HEK293 (cell line): ENCODE results near the gene NENF.

ENCODE experiments used
- CTCF ChIA-PET: fragments of 350-600 bp; formaldehyde crosslinking; extraction: SDS; loops from one replicate; lab custom pipeline; 2021; ENCODE audit warnings: antibody characterized with exemption; lab: Yijun Ruan, JAX
- POLR2A ChIA-PET: fragments of 300-600 bp; formaldehyde crosslinking; extraction: SDS; loops from one replicate; lab custom pipeline; 2020; ENCODE audit warnings: antibody characterized with exemption, inconsistent platforms; lab: Yijun Ruan, JAX
- H3K27ac ChIP-seq: fragments of 200-500 bp; sonication (Bioruptor generic); 2 replicates; pipeline ENCODE4 v1.5.1; 2014; ENCODE audit warnings: low read depth, low read length, control low read depth, inconsistent platforms; ENCODE audit errors: extremely low read depth
- H3K36me3 ChIP-seq, 2 experiments: fragments of 200-500 bp in 1 of 2; sonication (Bioruptor generic) in 1 of 2; 1 replicate in 1 of 2; 2 replicates in 1 of 2; pipeline ENCODE4 v1.5.1; 2014 to 2017; ENCODE audit warnings: inconsistent platforms in 2 of 2, low read length in 2 of 2; ENCODE audit not compliant: control insufficient read depth in 2 of 2, insufficient read depth in 1 of 2
- H3K4me1 ChIP-seq: fragments of 200-500 bp; sonication (Bioruptor generic); 2 replicates; pipeline ENCODE4 v1.5.1; 2014; ENCODE audit warnings: mild to moderate bottlenecking, low read length, inconsistent platforms; ENCODE audit not compliant: control insufficient read depth, insufficient read depth
- H3K4me3 ChIP-seq: 2 replicates; pipeline ENCODE4 v1.5.1; 2011; ENCODE audit warnings: low read depth, mild to moderate bottlenecking, control low read depth, low read length, moderate library complexity
- H3K9me3 ChIP-seq: fragments of 200-500 bp; sonication (Bioruptor generic); 2 replicates; pipeline ENCODE4 v1.5.1; 2014; ENCODE audit warnings: low read depth, low read length, inconsistent platforms; ENCODE audit not compliant: control insufficient read depth, insufficient read depth
- EGR2 ChIP-seq: fragments of 450-650 bp; formaldehyde crosslinking; IDR thresholded peaks from 2 replicates; pipeline ENCODE4 v1.5.1; 2016; ENCODE audit warnings: low read depth, missing biosample characterization, missing genetic modification characterization
- GLI2 ChIP-seq: fragments of 450-650 bp; formaldehyde crosslinking; IDR thresholded peaks from 2 replicates; pipeline ENCODE4; 2017; ENCODE audit warnings: missing biosample characterization, missing genetic modification characterization, low read depth, borderline replicate concordance
- GLIS1 ChIP-seq: fragments of 450-650 bp; formaldehyde crosslinking; IDR thresholded peaks from 2 replicates; pipeline ENCODE4 v1.5.1; 2016; ENCODE audit warnings: missing biosample characterization, missing genetic modification characterization
- ZBTB1 ChIP-seq: fragments of 450-650 bp; formaldehyde crosslinking; IDR thresholded peaks from 2 replicates; pipeline ENCODE4 v1.5.1; 2016; ENCODE audit warnings: missing biosample characterization, missing genetic modification characterization
- ZBTB17 ChIP-seq: fragments of 450-650 bp; formaldehyde crosslinking; IDR thresholded peaks from 2 replicates; pipeline ENCODE4 v1.5.1; 2016; ENCODE audit warnings: missing biosample characterization, missing genetic modification characterization
- ZFHX2 ChIP-seq: fragments of 450-650 bp; formaldehyde crosslinking; conservative IDR thresholded peaks from 2 replicates; pipeline ENCODE4 v1.5.1; 2016; ENCODE audit warnings: missing biosample characterization, missing genetic modification characterization
- ZFP3 ChIP-seq: fragments of 450-650 bp; formaldehyde crosslinking; IDR thresholded peaks from 2 replicates; pipeline ENCODE4 v1.5.1; 2016; ENCODE audit warnings: low read depth, missing biosample characterization, missing genetic modification characterization
- ZNF146 ChIP-seq: fragments of 450-650 bp; formaldehyde crosslinking; IDR thresholded peaks from 2 replicates; pipeline ENCODE4 v1.5.1; 2016; ENCODE audit warnings: missing biosample characterization, missing genetic modification characterization
- ZNF23 ChIP-seq: fragments of 450-650 bp; formaldehyde crosslinking; IDR thresholded peaks from 2 replicates; pipeline ENCODE4 v1.5.1; 2016; ENCODE audit warnings: missing biosample characterization, missing genetic modification characterization, borderline replicate concordance
- ZNF266 ChIP-seq: fragments of 450-650 bp; formaldehyde crosslinking; IDR thresholded peaks from 2 replicates; pipeline ENCODE4 v1.5.1; 2016; ENCODE audit warnings: missing biosample characterization, missing genetic modification characterization, low read depth
- ZNF341 ChIP-seq: fragments of 450-650 bp; formaldehyde crosslinking; IDR thresholded peaks from 2 replicates; pipeline ENCODE4; 2016; ENCODE audit warnings: low read depth, missing biosample characterization, missing genetic modification characterization
- ZNF830 ChIP-seq: fragments of 450-650 bp; IDR thresholded peaks from 2 replicates; pipeline ENCODE4 v1.5.0; 2018; ENCODE audit warnings: missing biosample characterization, missing genetic modification characterization, low read depth, mild to moderate bottlenecking, moderate library complexity
- ZNF837 ChIP-seq: fragments of 450-650 bp; formaldehyde crosslinking; IDR thresholded peaks from 2 replicates; pipeline ENCODE4 v1.5.1; 2016; ENCODE audit warnings: missing biosample characterization, missing genetic modification characterization
- TF ChIP-seq, protein P1 (sequence below): fragments of 450-650 bp; formaldehyde crosslinking; optimal IDR thresholded peaks from 2 replicates; pipeline ENCODE3; 2016; ENCODE audit warnings: missing biosample characterization, mild to moderate bottlenecking, missing genetic modification characterization
- TF ChIP-seq, protein P2 (sequence below): fragments of 450-650 bp; formaldehyde crosslinking; IDR thresholded peaks from 2 replicates; pipeline ENCODE4 v1.5.1; 2016; ENCODE audit warnings: missing biosample characterization, missing genetic modification characterization

Gene NENF

DNA sequence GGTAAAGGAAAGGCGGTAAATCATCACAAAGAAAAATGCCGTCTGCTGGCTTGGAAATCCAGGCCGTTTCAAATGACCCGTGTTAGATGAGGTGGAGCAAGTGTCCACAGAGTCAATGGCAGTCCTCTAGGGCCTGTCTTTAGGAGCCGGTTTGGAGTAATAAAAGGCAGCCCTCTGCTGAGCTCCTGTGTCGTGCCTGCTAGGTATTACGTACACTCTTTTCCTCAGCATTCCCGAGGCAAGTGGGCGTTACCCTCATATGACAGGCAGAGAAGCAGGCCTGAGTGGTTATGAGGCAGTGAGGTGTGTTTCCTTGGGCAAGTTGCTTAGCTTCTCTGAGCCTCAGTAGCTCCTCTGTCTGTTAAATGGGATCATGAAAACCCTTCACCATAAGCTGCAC, 7.7 kb downstream of the NENF start:
- no peaks in the 10 kb centered on the region for H3K9me3 ChIP-seq
- ChIA-PET POLR2A (interaction anchor here (0.6 kb wide), 1 partner anchor 749 kb away, joined by 4 read pairs; no protein-coding TSS in a partner anchor), CTCF (interaction anchor here (3.0 kb wide), 1 partner anchor 16 kb away, joined by 25 read pairs; no protein-coding TSS in a partner anchor)
- H3K36me3 ChIP-seq = peaks cover 14 to 20% of the 10 kb centered on the region in 2 experiments; a peak in 2 of 3 replicates
- H3K27ac ChIP-seq = no peak overlapping the region
- TF ChIP-seq ZBTB17 (tag by site-specific recombination) (0 out of 2 replicates have a peak, but pooled peaks have one; percentile 16), ZFHX2 (tag by site-specific recombination) (0 out of 2 replicates have a peak, but pooled peaks have one; percentile 21), ZNF830 (no peak)
- TF ChIP-seq, protein P1, sequence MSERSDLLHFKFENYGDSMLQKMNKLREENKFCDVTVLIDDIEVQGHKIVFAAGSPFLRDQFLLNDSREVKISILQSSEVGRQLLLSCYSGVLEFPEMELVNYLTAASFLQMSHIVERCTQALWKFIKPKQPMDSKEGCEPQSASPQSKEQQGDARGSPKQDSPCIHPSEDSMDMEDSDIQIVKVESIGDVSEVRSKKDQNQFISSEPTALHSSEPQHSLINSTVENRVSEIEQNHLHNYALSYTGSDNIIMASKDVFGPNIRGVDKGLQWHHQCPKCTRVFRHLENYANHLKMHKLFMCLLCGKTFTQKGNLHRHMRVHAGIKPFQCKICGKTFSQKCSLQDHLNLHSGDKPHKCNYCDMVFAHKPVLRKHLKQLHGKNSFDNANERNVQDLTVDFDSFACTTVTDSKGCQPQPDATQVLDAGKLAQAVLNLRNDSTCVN (tag by site-specific recombination) = no peak
- H3K4me1 ChIP-seq = no peaks in the 10 kb centered on the region
- no peak overlapping the region for H3K4me3 ChIP-seq

DNA sequence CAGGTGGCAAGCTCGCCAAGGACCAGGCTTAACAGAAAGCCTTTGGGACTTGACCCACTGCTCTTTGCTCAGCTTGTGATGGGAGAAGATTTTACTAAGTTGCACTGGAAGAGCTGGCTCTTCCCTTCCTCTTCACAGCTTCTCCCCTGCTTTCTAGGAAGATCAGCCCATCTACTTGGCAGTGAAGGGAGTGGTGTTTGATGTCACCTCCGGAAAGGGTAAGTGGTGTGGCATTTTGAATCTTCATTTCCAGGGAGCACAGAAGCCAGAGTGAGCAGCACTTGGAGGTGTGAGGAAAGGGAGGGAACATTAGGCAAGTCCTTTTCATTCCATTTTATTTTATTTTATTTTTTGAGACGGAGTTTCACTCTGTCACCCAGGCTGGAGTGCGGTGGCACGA, 9.7 kb downstream of the NENF start:
- Histone ChIP-seq H3K9me3 (no peaks in the 10 kb centered on the region), H3K4me3 (no peak overlapping the region), H3K36me3 (peaks cover 28% of the 10 kb centered on the region in 2 experiments; a peak in 2 of 3 replicates), H3K27ac (no peak overlapping the region), H3K4me1 (no peaks in the 10 kb centered on the region)
- POLR2A ChIA-PET = no interaction called here
- CTCF ChIA-PET = no interaction called here
- TF ChIP-seq ZNF266 (tag by site-specific recombination) (no peak), ZNF341 (no peak), EGR2 (no peak), ZFP3 (tag by site-specific recombination) (no peak), GLI2 (tag by site-specific recombination) (no peak), ZNF146 (tag by site-specific recombination) (no peak), ZBTB1 (tag by site-specific recombination) (no peak), ZNF23 (tag by site-specific recombination) (no peak)
- TF ChIP-seq, protein P2, sequence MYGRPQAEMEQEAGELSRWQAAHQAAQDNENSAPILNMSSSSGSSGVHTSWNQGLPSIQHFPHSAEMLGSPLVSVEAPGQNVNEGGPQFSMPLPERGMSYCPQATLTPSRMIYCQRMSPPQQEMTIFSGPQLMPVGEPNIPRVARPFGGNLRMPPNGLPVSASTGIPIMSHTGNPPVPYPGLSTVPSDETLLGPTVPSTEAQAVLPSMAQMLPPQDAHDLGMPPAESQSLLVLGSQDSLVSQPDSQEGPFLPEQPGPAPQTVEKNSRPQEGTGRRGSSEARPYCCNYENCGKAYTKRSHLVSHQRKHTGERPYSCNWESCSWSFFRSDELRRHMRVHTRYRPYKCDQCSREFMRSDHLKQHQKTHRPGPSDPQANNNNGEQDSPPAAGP (tag by site-specific recombination) = no peak
- TF ChIP-seq, all 188 proteins: peak for 0

DNA sequence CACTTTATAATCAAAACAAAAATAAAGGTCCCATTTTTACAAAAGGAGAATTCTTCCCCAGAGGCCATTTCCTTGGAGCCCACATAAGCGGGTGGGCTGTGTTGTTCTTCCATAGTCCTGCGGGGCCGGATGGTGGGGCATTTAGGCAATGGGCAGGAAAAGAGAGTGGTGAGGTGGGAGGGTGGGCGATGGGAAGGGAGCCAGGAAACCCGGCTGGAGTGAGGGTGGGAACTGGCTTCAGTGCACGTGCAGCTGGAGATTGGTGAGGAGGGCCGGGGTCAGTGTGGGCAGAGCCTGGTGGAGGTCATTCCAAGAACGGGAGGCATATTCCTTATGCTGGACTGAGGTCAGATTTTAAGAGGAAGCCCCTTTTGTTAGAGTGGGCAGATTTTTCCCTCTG, 13.6 kb downstream of the NENF start:
- peaks cover 28% of the 10 kb centered on the region in 2 experiments; a peak in 2 of 3 replicates for H3K36me3 ChIP-seq
- TF ChIP-seq ZNF837 (tag by site-specific recombination) (no peak), EGR2 (peak; percentile 53; the same call in 1 of the 2 replicates), ZFHX2 (tag by site-specific recombination) (peak; percentile 43; the same call in 1 of the 2 replicates)
- TF ChIP-seq, all 188 proteins: peak for 2
- H3K4me3 ChIP-seq = no peak overlapping the region
- POLR2A ChIA-PET = no interaction called here
- no peaks in the 10 kb centered on the region for H3K4me1 ChIP-seq
- CTCF ChIA-PET = interaction anchor here (0.5 kb wide), 1 partner anchor 909 kb away, joined by 3 read pairs; no protein-coding TSS in a partner anchor
- no peak overlapping the region for H3K27ac ChIP-seq
- no peaks in the 10 kb centered on the region for H3K9me3 ChIP-seq

DNA sequence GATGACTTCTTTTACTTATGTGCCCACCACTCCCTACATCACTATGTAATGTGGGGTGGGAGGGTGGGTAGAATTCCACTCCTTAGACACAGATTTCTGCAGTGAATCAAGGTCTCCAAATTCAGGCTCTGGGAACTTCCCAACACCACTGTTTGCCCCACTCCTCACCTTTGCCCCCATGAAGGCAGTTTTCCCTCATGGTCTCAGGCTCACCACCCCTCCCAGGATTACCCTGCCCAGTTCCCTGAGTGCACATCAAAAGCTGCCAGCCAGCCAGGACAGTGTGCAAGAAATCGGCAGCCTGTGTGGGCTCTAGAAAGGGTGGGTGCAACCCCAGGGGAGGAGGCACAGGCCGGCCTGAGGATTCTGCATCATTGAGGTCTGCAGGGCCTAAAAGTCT, 14.8 kb downstream of the NENF start:
- CTCF ChIA-PET = interaction anchor here (0.6 kb wide), 1 partner anchor 30 kb away, joined by 3 read pairs; no protein-coding TSS in a partner anchor
- H3K36me3 ChIP-seq = peaks cover 27 to 28% of the 10 kb centered on the region in 2 experiments; a peak in 2 of 3 replicates
- H3K4me1 ChIP-seq = no peaks in the 10 kb centered on the region
- H3K27ac ChIP-seq = no peak overlapping the region
- H3K9me3 ChIP-seq = no peaks in the 10 kb centered on the region
- POLR2A ChIA-PET = no interaction called here
- no peak overlapping the region for H3K4me3 ChIP-seq
- TF ChIP-seq ZNF146 (tag by site-specific recombination) (no peak), GLIS1 (tag by site-specific recombination) (peak; percentile 21; the same call in 1 of the 2 replicates)
